ENCODE measurements around the gene ASNS.

Gene ASNS

DNA sequence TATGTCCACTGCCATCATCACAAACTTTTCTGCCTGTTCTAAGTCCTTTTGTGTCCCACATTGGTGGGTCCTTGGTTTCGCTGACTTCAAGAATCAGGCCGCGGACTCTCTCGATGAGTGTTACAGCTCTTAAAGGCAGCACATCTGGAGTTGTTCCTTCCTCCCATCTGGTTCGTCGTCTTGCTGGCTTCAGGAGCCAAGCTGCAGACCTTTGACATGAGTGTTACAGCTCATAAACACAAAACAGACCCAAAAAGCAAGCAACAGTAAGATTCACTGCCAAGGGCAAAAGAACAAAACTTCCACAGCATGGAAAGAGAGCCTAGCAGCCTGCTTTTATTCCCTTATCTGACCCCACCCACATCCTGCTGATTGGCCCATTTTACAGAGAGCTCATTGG is 30.2 kb downstream of the ASNS start:
- Histone ChIP-seq H3K4me3 (ENCODE audit: low read depth, low read length) (no peak overlapping the region), H3K9ac (no peak overlapping the region), H3K27ac (no peak overlapping the region), H3K4me1 (no peaks in the 10 kb centered on the region), H3K27me3 (ENCODE audit: control insufficient read depth, insufficient read depth, low read length) (no peaks in the 10 kb centered on the region), H3K4me2 (ENCODE audit: low read length) (no peak overlapping the region), H2AFZ (no peak overlapping the region), H3K36me3 (ENCODE audit: control insufficient read depth, insufficient read depth, low read length) (no peaks in the 10 kb centered on the region), H3K9me3 (ENCODE audit: control insufficient read depth, low read length) (no peaks in the 10 kb centered on the region), H3K79me2 (no peaks in the 10 kb centered on the region)
- TF ChIP-seq, protein P1, sequence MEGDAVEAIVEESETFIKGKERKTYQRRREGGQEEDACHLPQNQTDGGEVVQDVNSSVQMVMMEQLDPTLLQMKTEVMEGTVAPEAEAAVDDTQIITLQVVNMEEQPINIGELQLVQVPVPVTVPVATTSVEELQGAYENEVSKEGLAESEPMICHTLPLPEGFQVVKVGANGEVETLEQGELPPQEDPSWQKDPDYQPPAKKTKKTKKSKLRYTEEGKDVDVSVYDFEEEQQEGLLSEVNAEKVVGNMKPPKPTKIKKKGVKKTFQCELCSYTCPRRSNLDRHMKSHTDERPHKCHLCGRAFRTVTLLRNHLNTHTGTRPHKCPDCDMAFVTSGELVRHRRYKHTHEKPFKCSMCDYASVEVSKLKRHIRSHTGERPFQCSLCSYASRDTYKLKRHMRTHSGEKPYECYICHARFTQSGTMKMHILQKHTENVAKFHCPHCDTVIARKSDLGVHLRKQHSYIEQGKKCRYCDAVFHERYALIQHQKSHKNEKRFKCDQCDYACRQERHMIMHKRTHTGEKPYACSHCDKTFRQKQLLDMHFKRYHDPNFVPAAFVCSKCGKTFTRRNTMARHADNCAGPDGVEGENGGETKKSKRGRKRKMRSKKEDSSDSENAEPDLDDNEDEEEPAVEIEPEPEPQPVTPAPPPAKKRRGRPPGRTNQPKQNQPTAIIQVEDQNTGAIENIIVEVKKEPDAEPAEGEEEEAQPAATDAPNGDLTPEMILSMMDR (IDR thresholded peaks at IDR 0.05) = no peak

DNA sequence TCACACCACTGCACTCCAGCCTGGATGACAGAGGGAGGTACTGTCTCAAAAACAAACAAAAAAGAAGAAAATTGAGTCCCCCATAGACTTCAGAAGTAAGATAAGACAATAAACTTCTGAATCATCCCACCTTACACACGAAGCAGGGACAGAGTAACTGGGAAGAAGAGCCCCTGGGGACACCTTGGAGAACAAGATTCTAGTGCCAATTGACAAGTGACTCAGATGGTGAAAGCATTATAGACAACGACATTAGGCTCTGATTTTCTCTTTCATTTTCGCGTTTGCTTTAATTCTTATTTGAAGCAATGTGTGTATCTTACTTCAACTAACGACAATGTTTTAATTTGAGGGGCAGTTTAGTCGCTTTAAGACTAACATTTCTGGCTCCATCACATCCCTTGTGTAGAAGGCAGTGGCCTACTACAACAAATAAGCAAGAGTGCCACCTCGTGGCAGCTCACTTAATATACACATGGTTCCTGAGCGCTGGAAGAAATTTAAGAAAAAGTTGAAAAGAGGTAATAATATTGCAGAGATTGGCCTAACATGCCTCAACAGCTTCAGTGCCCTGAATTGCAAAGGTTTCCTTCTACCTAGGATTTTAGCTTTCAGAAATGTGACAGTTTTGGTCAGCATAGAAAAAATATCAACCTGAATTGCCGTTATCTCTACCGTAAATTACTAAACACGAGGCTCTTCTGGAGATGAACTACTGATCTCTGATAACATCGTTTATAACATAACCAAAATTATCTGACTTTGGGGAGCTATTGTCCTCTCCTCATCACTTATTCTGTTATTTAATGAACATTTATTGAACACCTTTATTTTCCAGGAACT is 36.7 kb downstream of the ASNS start:
- H3K36me3 ChIP-seq (ENCODE audit: control insufficient read depth, insufficient read depth, low read length) = no peaks in the 10 kb centered on the region
- peak overlapping the region; percentile 41 for H2AFZ ChIP-seq
- no peaks in the 10 kb centered on the region for H3K79me2 ChIP-seq
- H3K27ac ChIP-seq = no peak overlapping the region
- H3K9me3 ChIP-seq (ENCODE audit: control insufficient read depth, low read length) = no peaks in the 10 kb centered on the region
- no peaks in the 10 kb centered on the region for H3K4me1 ChIP-seq
- TF ChIP-seq, protein P1 (IDR thresholded peaks at IDR 0.05) = peak; percentile 70
- H3K9ac ChIP-seq = no peak overlapping the region
- H3K27me3 ChIP-seq (ENCODE audit: control insufficient read depth, insufficient read depth, low read length) = no peaks in the 10 kb centered on the region
- no peak overlapping the region for H3K4me2 ChIP-seq (ENCODE audit: low read length)
- H3K4me3 ChIP-seq (ENCODE audit: low read depth, low read length) = no peak overlapping the region

DNA sequence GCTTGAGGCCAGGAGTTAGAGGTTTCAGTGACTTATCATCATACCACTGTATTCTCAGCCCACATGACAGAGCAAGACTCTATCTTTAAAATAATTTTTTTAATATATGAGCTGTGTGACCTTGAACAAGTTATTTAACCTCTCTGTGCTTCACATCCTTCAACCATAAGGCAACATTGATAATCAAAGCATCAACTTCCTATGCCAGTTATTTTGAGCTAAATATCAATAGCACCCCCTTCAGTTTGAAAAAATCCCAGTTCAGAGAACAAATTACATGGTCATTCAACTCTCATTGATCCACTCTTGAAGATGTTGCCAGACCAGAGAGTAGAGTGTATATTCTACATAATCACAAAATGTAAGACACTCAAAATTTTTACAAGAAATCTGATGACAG is 53.0 kb downstream of the ASNS start:
- H3K9me3 ChIP-seq (ENCODE audit: control insufficient read depth, low read length) = no peaks in the 10 kb centered on the region
- TF ChIP-seq, protein P1 (IDR thresholded peaks at IDR 0.05) = no peak
- H3K4me2 ChIP-seq (ENCODE audit: low read length) = no peak overlapping the region
- no peaks in the 10 kb centered on the region for H3K27me3 ChIP-seq (ENCODE audit: control insufficient read depth, insufficient read depth, low read length)
- H3K4me3 ChIP-seq (ENCODE audit: low read depth, low read length) = no peak overlapping the region
- H3K4me1 ChIP-seq = no peaks in the 10 kb centered on the region
- H3K9ac ChIP-seq = no peak overlapping the region
- H3K36me3 ChIP-seq (ENCODE audit: control insufficient read depth, insufficient read depth, low read length) = no peaks in the 10 kb centered on the region
- no peak overlapping the region for H3K27ac ChIP-seq
- no peaks in the 10 kb centered on the region for H3K79me2 ChIP-seq
- H2AFZ ChIP-seq = no peak overlapping the region

DNA sequence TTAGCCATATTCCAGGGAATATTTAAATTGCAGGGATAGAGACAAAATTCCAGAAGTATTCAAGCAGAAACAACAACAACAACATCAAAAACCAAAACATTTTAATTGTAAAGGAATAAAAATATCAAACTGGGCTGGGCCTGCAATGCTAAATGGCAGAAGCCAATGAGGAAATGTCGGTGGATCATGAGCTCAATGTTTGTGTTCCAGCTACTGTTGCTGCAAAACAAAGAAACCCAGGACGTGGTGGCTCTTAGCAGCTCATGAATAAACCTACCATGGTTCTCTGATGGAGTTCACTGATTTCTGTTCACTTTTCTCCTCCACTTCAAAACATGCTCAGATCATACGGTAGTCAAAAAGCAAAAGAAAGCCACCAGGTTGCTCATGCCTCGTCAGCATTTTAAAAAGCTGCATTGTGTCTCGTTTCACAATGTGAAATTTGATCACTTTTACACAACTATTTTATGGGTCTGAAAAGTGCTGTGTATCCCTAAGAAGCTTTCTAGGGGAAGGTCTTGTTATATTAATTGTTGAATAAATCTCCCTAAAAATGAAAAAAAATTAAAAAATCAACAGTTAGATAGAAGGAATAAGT is 54.0 kb downstream of the ASNS start:
- Histone ChIP-seq H3K4me2 (ENCODE audit: low read length) (no peak overlapping the region), H3K27me3 (ENCODE audit: control insufficient read depth, insufficient read depth, low read length) (no peaks in the 10 kb centered on the region), H2AFZ (no peak overlapping the region), H3K4me1 (no peaks in the 10 kb centered on the region), H3K9ac (no peak overlapping the region), H3K36me3 (ENCODE audit: control insufficient read depth, insufficient read depth, low read length) (no peaks in the 10 kb centered on the region), H3K79me2 (no peaks in the 10 kb centered on the region), H3K4me3 (ENCODE audit: low read depth, low read length) (no peak overlapping the region), H3K27ac (no peak overlapping the region), H3K9me3 (ENCODE audit: control insufficient read depth, low read length) (no peaks in the 10 kb centered on the region)
- TF ChIP-seq, protein P1 (IDR thresholded peaks at IDR 0.05) = no peak
